Neural cell (in vitro differentiated cells): Measurements from ENCODE around the gene COTL1. TPM values are rescaled to one million over a fixed set of nuclear protein-coding genes. Genes with fewer than 3 reads are reported as not detected.

ENCODE experiments used
- H2AFZ ChIP-seq: fragments of 200-600, 300-800 bp; sonication (generic), shearing (Covaris generic); 2 replicates; pipeline ENCODE4 v1.6.0; 2014; ENCODE audit warnings: low read depth, mild to moderate bottlenecking, antibody characterized with exemption, low read length, moderate library complexity
- H3F3A ChIP-seq: fragments of 200-600 bp; shearing (Covaris generic); 2 replicates; pipeline ENCODE4 v1.6.1; 2016; ENCODE audit warnings: mild to moderate bottlenecking, moderate library complexity, mixed read lengths, antibody characterized with exemption, low read length; ENCODE audit not compliant: insufficient read depth, poor library complexity, severe bottlenecking
- H3K27ac ChIP-seq: fragments of 200-600, 300-800 bp; sonication (generic), shearing (Covaris generic); 2 replicates; pipeline ENCODE4 v1.5.1; 2014; ENCODE audit warnings: mild to moderate bottlenecking, low read length, moderate library complexity
- H3K27me3 ChIP-seq: fragments of 300-800, 200-600 bp; sonication (generic), shearing (Covaris generic); 2 replicates; pipeline ENCODE4 v1.6.0; 2014; ENCODE audit warnings: mild to moderate bottlenecking, low read depth, low read length, moderate library complexity; ENCODE audit not compliant: insufficient read depth
- H3K36me3 ChIP-seq: fragments of 300-800, 200-600 bp; sonication (generic), shearing (Covaris generic); 2 replicates; pipeline ENCODE4 v1.5.1; 2014; ENCODE audit warnings: mild to moderate bottlenecking, antibody characterized with exemption, low read length, moderate library complexity; ENCODE audit not compliant: insufficient read depth
- H3K4me2 ChIP-seq: fragments of 300-800, 200-600 bp; sonication (generic), shearing (Covaris generic); 2 replicates; pipeline ENCODE4 v1.6.0; 2014; ENCODE audit warnings: mild to moderate bottlenecking, low read length
- H3K4me3 ChIP-seq: fragments of 300-800, 200-600 bp; sonication (generic), shearing (Covaris generic); 2 replicates; pipeline ENCODE4 v1.5.1; 2014; ENCODE audit warnings: mild to moderate bottlenecking, low read length, moderate library complexity
- H3K79me2 ChIP-seq: fragments of 200-600 bp; shearing (Covaris generic); replicated peaks from 2 replicates; pipeline ENCODE4 v1.6.0; 2014; ENCODE audit warnings: mild to moderate bottlenecking, low read length, moderate library complexity; ENCODE audit not compliant: insufficient read depth
- H3K9ac ChIP-seq: fragments of 300-800, 200-600 bp; sonication (generic), shearing (Covaris generic); 2 replicates; pipeline ENCODE4 v1.6.1; 2016; ENCODE audit warnings: mild to moderate bottlenecking, low read length, mixed read lengths
- H3K9me2 ChIP-seq: fragments of 200-600 bp; shearing (Covaris generic); 2 replicates; pipeline ENCODE4 v1.6.1; 2016; ENCODE audit warnings: mild to moderate bottlenecking, low read length, mixed read lengths; ENCODE audit not compliant: insufficient read depth
- H3K9me3 ChIP-seq: fragments of 200-600, 300-800 bp; sonication (generic), shearing (Covaris generic); 2 replicates; pipeline ENCODE4 v1.6.1; 2016; ENCODE audit warnings: mild to moderate bottlenecking, mixed run types, low read length, moderate library complexity, mixed read lengths
- H4K20me1 ChIP-seq: fragments of 200-600 bp; shearing (Covaris generic); 2 replicates; pipeline ENCODE4 v1.6.1; 2016; ENCODE audit warnings: mild to moderate bottlenecking, mixed run types; ENCODE audit not compliant: insufficient read depth
- EP300 ChIP-seq: fragments of 450-650 bp; conservative IDR thresholded peaks from 2 replicates; pipeline ENCODE4 v1.6.1; 2014; ENCODE audit warnings: antibody characterized with exemption, mild to moderate bottlenecking, moderate library complexity; ENCODE audit not compliant: poor library complexity, severe bottlenecking
- EZH2 ChIP-seq: fragments of 200-600, 300-800 bp; shearing (Covaris generic), sonication (generic); IDR thresholded peaks from 2 replicates; pipeline ENCODE4 v1.6.1; 2014; ENCODE audit warnings: antibody characterized with exemption, low read length, borderline replicate concordance, mild to moderate bottlenecking; ENCODE audit not compliant: insufficient read depth, poor library complexity, severe bottlenecking
- MXI1 ChIP-seq: fragments of 450-650 bp; conservative IDR thresholded peaks from 2 replicates; pipeline ENCODE4 v1.6.1; 2014; ENCODE audit warnings: antibody characterized with exemption, mild to moderate bottlenecking; ENCODE audit not compliant: poor library complexity, severe bottlenecking
- POLR2AphosphoS5 ChIP-seq: IDR thresholded peaks from 2 replicates; pipeline ENCODE4 v1.6.1; 2012
- RAD21 ChIP-seq: fragments of 450-650 bp; conservative IDR thresholded peaks from 2 replicates; pipeline ENCODE4 v1.6.1; 2014; ENCODE audit warnings: antibody characterized with exemption, mild to moderate bottlenecking, moderate library complexity
- SMC3 ChIP-seq: fragments of 450-650 bp; conservative IDR thresholded peaks from 2 replicates; pipeline ENCODE4 v1.6.1; 2014; ENCODE audit warnings: antibody characterized with exemption, mild to moderate bottlenecking, moderate library complexity; ENCODE audit not compliant: poor library complexity
- TAF1 ChIP-seq: IDR thresholded peaks from 2 replicates; pipeline ENCODE4 v1.6.1; 2012; ENCODE audit warnings: low read depth
- polyA plus RNA-seq: library from polyadenylated mRNA; depleted of rRNA; stranded (reverse); fragments of >200 nt; gene quantifications from 2 replicates; pipeline ENCODE4 v1.2.3, GENCODE V29; 2014
- TF ChIP-seq, protein P1 (sequence below): IDR thresholded peaks from 2 replicates; pipeline ENCODE4 v1.6.1; 2012; ENCODE audit warnings: borderline replicate concordance

Gene COTL1
- polyA plus RNA-seq, 1 donor from 2014 or later = 86.6 TPM

- H3K9me3 ChIP-seq = no peaks in the 10 kb centered on the region
- no peaks in the 10 kb centered on the region for H3F3A ChIP-seq
- no peak overlapping the region for H2AFZ ChIP-seq
- H3K9ac ChIP-seq = no peak overlapping the region
- H3K36me3 ChIP-seq = peaks cover 9% of the 10 kb centered on the region
- peaks cover 9% of the 10 kb centered on the region for H3K79me2 ChIP-seq
- no peak overlapping the region for H3K27ac ChIP-seq
- no peaks in the 10 kb centered on the region for H4K20me1 ChIP-seq
- H3K4me2 ChIP-seq = no peak overlapping the region
- TF ChIP-seq EP300 (no peak), TAF1 (no peak), POLR2AphosphoS5 (no peak), EZH2 (no peak)
- TF ChIP-seq, protein P1, sequence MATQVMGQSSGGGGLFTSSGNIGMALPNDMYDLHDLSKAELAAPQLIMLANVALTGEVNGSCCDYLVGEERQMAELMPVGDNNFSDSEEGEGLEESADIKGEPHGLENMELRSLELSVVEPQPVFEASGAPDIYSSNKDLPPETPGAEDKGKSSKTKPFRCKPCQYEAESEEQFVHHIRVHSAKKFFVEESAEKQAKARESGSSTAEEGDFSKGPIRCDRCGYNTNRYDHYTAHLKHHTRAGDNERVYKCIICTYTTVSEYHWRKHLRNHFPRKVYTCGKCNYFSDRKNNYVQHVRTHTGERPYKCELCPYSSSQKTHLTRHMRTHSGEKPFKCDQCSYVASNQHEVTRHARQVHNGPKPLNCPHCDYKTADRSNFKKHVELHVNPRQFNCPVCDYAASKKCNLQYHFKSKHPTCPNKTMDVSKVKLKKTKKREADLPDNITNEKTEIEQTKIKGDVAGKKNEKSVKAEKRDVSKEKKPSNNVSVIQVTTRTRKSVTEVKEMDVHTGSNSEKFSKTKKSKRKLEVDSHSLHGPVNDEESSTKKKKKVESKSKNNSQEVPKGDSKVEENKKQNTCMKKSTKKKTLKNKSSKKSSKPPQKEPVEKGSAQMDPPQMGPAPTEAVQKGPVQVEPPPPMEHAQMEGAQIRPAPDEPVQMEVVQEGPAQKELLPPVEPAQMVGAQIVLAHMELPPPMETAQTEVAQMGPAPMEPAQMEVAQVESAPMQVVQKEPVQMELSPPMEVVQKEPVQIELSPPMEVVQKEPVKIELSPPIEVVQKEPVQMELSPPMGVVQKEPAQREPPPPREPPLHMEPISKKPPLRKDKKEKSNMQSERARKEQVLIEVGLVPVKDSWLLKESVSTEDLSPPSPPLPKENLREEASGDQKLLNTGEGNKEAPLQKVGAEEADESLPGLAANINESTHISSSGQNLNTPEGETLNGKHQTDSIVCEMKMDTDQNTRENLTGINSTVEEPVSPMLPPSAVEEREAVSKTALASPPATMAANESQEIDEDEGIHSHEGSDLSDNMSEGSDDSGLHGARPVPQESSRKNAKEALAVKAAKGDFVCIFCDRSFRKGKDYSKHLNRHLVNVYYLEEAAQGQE = no peak
- H3K4me3 ChIP-seq = no peak overlapping the region
- no peaks in the 10 kb centered on the region for H3K9me2 ChIP-seq
- H3K27me3 ChIP-seq = no peaks in the 10 kb centered on the region
Observed at GRCh38 chr16:84588991-84589390, 28.9 kb downstream of the COTL1 start.

- peak overlapping the region; percentile 38 for H3K9ac ChIP-seq
Observed at GRCh38 chr16:84585886-84586285, 32.0 kb downstream of the COTL1 start.

GRCh38 chr16:84585467-84585866 is 32.4 kb downstream of the COTL1 start:
- H3K36me3 ChIP-seq = peaks cover 9% of the 10 kb centered on the region
- H2AFZ ChIP-seq = peak overlapping the region; percentile 40
- no peak overlapping the region for H3K4me2 ChIP-seq
- H3K9me2 ChIP-seq = no peaks in the 10 kb centered on the region
- H3K79me2 ChIP-seq = peaks cover 6% of the 10 kb centered on the region
- no peaks in the 10 kb centered on the region for H3K9me3 ChIP-seq
- no peaks in the 10 kb centered on the region for H3K27me3 ChIP-seq
- peak overlapping the region; percentile 38 for H3K9ac ChIP-seq
- no peaks in the 10 kb centered on the region for H3F3A ChIP-seq
- H3K4me3 ChIP-seq = peak overlapping the region; percentile 30
- TF ChIP-seq RAD21 (no peak), POLR2AphosphoS5 (no peak), SMC3 (no peak), MXI1 (no peak)
- TF ChIP-seq, protein P1 = no peak
- H4K20me1 ChIP-seq = no peaks in the 10 kb centered on the region
- H3K27ac ChIP-seq = peak overlapping the region; percentile 75

More at GRCh38 chr16:84585886-84586285, 32.0 kb downstream of the COTL1 start:
- H2AFZ ChIP-seq = peak overlapping the region; percentile 40
- no peak overlapping the region for H3K4me2 ChIP-seq
- peaks cover 9% of the 10 kb centered on the region for H3K79me2 ChIP-seq
- H3K9me2 ChIP-seq = no peaks in the 10 kb centered on the region
- no peaks in the 10 kb centered on the region for H3K27me3 ChIP-seq
- TF ChIP-seq MXI1 (no peak), POLR2AphosphoS5 (peak; percentile 58)
- H3K36me3 ChIP-seq = peaks cover 9% of the 10 kb centered on the region
- H3K9me3 ChIP-seq = no peaks in the 10 kb centered on the region
- no peaks in the 10 kb centered on the region for H4K20me1 ChIP-seq
- peak overlapping the region; percentile 30 for H3K4me3 ChIP-seq
- H3K27ac ChIP-seq = peak overlapping the region; percentile 75
- no peaks in the 10 kb centered on the region for H3F3A ChIP-seq
